ENCODE data around the gene BEGAIN.

The BEGAIN gene

GRCh38 chr14:100531152-100532121 lies 55.8 kb downstream of the BEGAIN start:
- TF ChIP-seq, protein P1, sequence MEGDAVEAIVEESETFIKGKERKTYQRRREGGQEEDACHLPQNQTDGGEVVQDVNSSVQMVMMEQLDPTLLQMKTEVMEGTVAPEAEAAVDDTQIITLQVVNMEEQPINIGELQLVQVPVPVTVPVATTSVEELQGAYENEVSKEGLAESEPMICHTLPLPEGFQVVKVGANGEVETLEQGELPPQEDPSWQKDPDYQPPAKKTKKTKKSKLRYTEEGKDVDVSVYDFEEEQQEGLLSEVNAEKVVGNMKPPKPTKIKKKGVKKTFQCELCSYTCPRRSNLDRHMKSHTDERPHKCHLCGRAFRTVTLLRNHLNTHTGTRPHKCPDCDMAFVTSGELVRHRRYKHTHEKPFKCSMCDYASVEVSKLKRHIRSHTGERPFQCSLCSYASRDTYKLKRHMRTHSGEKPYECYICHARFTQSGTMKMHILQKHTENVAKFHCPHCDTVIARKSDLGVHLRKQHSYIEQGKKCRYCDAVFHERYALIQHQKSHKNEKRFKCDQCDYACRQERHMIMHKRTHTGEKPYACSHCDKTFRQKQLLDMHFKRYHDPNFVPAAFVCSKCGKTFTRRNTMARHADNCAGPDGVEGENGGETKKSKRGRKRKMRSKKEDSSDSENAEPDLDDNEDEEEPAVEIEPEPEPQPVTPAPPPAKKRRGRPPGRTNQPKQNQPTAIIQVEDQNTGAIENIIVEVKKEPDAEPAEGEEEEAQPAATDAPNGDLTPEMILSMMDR (IDR thresholded peaks at IDR 0.05; ENCODE audit: low read depth, low read length, missing control alignments), result no peak

GRCh38 chr14:100530270-100531072 lies 56.7 kb downstream of the BEGAIN start:
- DNase-seq (ENCODE audit: low read depth), result no peak
- no peak overlapping the region for H3K4me3 ChIP-seq (ENCODE audit: low read depth, low read length)
- in situ Hi-C loops (cut with HindIII; ENCODE audit: low sequenced_read_pairs), result no loop called here
- TF ChIP-seq, protein P1 (IDR thresholded peaks at IDR 0.05; ENCODE audit: low read depth, low read length, missing control alignments), result no peak

More at GRCh38 chr14:100531152-100532121, 55.8 kb downstream of the BEGAIN start:
- in situ Hi-C loops (cut with HindIII; ENCODE audit: low sequenced_read_pairs), result no loop called here
- no peak for DNase-seq (ENCODE audit: low read depth)
- H3K4me3 ChIP-seq (ENCODE audit: low read depth, low read length), result no peak overlapping the region

GRCh38 chr14:100529561-100530031 lies 57.6 kb downstream of the BEGAIN start:
- DNase-seq (ENCODE audit: low read depth), result no peak
- TF ChIP-seq, protein P1 (IDR thresholded peaks at IDR 0.05; ENCODE audit: low read depth, low read length, missing control alignments), result no peak
- in situ Hi-C loops (cut with HindIII; ENCODE audit: low sequenced_read_pairs), result no loop called here
- no peak overlapping the region for H3K4me3 ChIP-seq (ENCODE audit: low read depth, low read length)

- DNase-seq (ENCODE audit: low read depth), result no peak
- in situ Hi-C loops (cut with HindIII; ENCODE audit: low sequenced_read_pairs), result no loop called here
- H3K4me3 ChIP-seq (ENCODE audit: low read depth, low read length), result no peak overlapping the region
- TF ChIP-seq, protein P1 (IDR thresholded peaks at IDR 0.05; ENCODE audit: low read depth, low read length, missing control alignments), result no peak
These were observed 58.2 kb downstream of the BEGAIN start for GRCh38 chr14:100528962-100529560.

GRCh38 chr14:100526632-100527031 lies 60.6 kb downstream of the BEGAIN start:
- in situ Hi-C loops (cut with HindIII; ENCODE audit: low sequenced_read_pairs), result no loop called here
- H3K4me3 ChIP-seq (ENCODE audit: low read depth, low read length), result no peak overlapping the region
- TF ChIP-seq, protein P1 (IDR thresholded peaks at IDR 0.05; ENCODE audit: low read depth, low read length, missing control alignments), result no peak
- no peak for DNase-seq (ENCODE audit: low read depth)

- TF ChIP-seq, protein P1 (IDR thresholded peaks at IDR 0.05; ENCODE audit: low read depth, low read length, missing control alignments), result no peak
- in situ Hi-C loops (cut with HindIII; ENCODE audit: low sequenced_read_pairs), result no loop called here
- H3K4me3 ChIP-seq (ENCODE audit: low read depth, low read length), result no peak overlapping the region
- DNase-seq (ENCODE audit: low read depth), result no peak
These were observed 61.2 kb downstream of the BEGAIN start for GRCh38 chr14:100526057-100526456.

Measured in astrocyte of the cerebellum (primary cell).